GM23338 (cell line): ENCODE data around the gene RHBDL3. TPM values are rescaled to one million over a fixed set of nuclear protein-coding genes. Genes with fewer than 3 reads are reported as not detected.

ENCODE experiments used
- ATAC-seq: fragments of 200-7000 bp; cut with Tn5 transposase; 3 replicates; pipeline ENCODE4 v1.9.1; 2020
- DNase-seq: peaks from one replicate; pipeline ENCODE4 v3.0.0-alpha.2; 2015; ENCODE audit warnings: low spot score
- H2AFZ ChIP-seq: fragments of 200-600 bp; sonication (generic); 2 replicates; pipeline ENCODE4 v1.8.0; 2016; ENCODE audit warnings: antibody characterized with exemption, mild to moderate bottlenecking, moderate library complexity
- H3F3A ChIP-seq: fragments of 200-600 bp; sonication (generic); replicated peaks from 2 replicates; pipeline ENCODE4 v1.8.0; 2017; ENCODE audit warnings: antibody characterized with exemption, mixed run types, low read depth
- H3K27ac ChIP-seq: fragments of 200-600 bp; sonication (generic); 2 replicates; pipeline ENCODE4 v1.6.1; 2016; ENCODE audit warnings: low read depth
- H3K27me3 ChIP-seq: fragments of 200-600 bp; sonication (generic); 2 replicates; pipeline ENCODE4 v1.8.0; 2016; ENCODE audit warnings: mild to moderate bottlenecking, mixed run types, moderate library complexity; ENCODE audit not compliant: insufficient read depth
- H3K36me3 ChIP-seq: fragments of 200-600 bp; sonication (generic); 2 replicates; pipeline ENCODE4 v1.8.0; 2016; ENCODE audit warnings: mild to moderate bottlenecking; ENCODE audit not compliant: insufficient read depth
- H3K4me1 ChIP-seq: fragments of 200-600 bp; sonication (generic); 2 replicates; pipeline ENCODE4 v1.8.0; 2016; ENCODE audit warnings: mild to moderate bottlenecking, moderate library complexity; ENCODE audit not compliant: insufficient read depth
- H3K4me2 ChIP-seq: fragments of 200-600 bp; sonication (generic); 2 replicates; pipeline ENCODE4 v1.7.1; 2017; ENCODE audit warnings: mixed run types
- H3K4me3 ChIP-seq: fragments of 200-600 bp; sonication (generic); 2 replicates; pipeline ENCODE4 v1.6.1; 2016; ENCODE audit warnings: mixed run types
- H3K79me2 ChIP-seq: fragments of 200-600 bp; sonication (generic); replicated peaks from 2 replicates; pipeline ENCODE4 v1.8.0; 2017; ENCODE audit warnings: mild to moderate bottlenecking; ENCODE audit not compliant: insufficient read depth
- H3K9me2 ChIP-seq: fragments of 200-600 bp; sonication (generic); 2 replicates; pipeline ENCODE4 v1.8.0; 2017; ENCODE audit not compliant: insufficient read depth
- H4K20me1 ChIP-seq: fragments of 200-600 bp; sonication (generic); replicated peaks from 2 replicates; pipeline ENCODE4 v1.8.0; 2017; ENCODE audit warnings: mild to moderate bottlenecking; ENCODE audit not compliant: insufficient read depth
- H3K27ac Mint-ChIP-seq: 2 replicates; pipeline ENCODE4 v1.8.0; 2020; ENCODE audit warnings: inconsistent platforms, mild to moderate bottlenecking, moderate library complexity, mixed read lengths
- H3K27me3 Mint-ChIP-seq: 3 replicates; pipeline ENCODE4 v1.8.0; 2022; ENCODE audit warnings: low read depth, mild to moderate bottlenecking, moderate library complexity, mixed read lengths, inconsistent platforms; ENCODE audit not compliant: insufficient read depth, poor library complexity
- H3K36me3 Mint-ChIP-seq: 3 replicates; pipeline ENCODE4 v1.8.0; 2021; ENCODE audit warnings: low read depth, mild to moderate bottlenecking, inconsistent platforms, moderate library complexity, mixed read lengths
- H3K4me1 Mint-ChIP-seq: 3 replicates; pipeline ENCODE4 v1.8.0; 2020; ENCODE audit warnings: mild to moderate bottlenecking, inconsistent platforms, mixed read lengths
- H3K4me3 Mint-ChIP-seq: 3 replicates; pipeline ENCODE4 v1.8.0; 2021; ENCODE audit warnings: moderate library complexity, mild to moderate bottlenecking, inconsistent platforms, mixed read lengths
- H3K9me3 Mint-ChIP-seq: 3 replicates; pipeline ENCODE4 v1.8.0; 2020; ENCODE audit warnings: moderate library complexity, mild to moderate bottlenecking, inconsistent platforms, mixed read lengths
- CREB1 ChIP-seq: fragments of 250-450 bp; sonication (Bioruptor Pico); IDR thresholded peaks from 2 replicates; pipeline ENCODE4 v1.5.0; 2020; ENCODE audit warnings: low read depth, mild to moderate bottlenecking, moderate library complexity
- CTCF ChIP-seq, 2 experiments: fragments of 200-600 bp in 1 of 2; sonication (generic) in 1 of 2; conservative IDR thresholded peaks; 2 replicates each; pipeline versions ENCODE4 v1.5.1 to v1.6.1; 2016 to 2017; ENCODE audit warnings: antibody characterized with exemption in 2 of 2, low read depth in 2 of 2, mild to moderate bottlenecking in 2 of 2, moderate library complexity in 1 of 2
- ETS1 ChIP-seq: IDR thresholded peaks from 2 replicates; pipeline ENCODE4 v1.6.1; 2016; ENCODE audit warnings: antibody characterized with exemption
- EZH2 ChIP-seq: fragments of 200-600 bp; sonication (generic); IDR thresholded peaks from one replicate; pipeline ENCODE4 v1.8.0; 2017; ENCODE audit warnings: antibody characterized with exemption, mild to moderate bottlenecking, low read depth; ENCODE audit not compliant: unreplicated experiment
- EZH2phosphoT487 ChIP-seq: fragments of 200-600 bp; sonication (generic); IDR thresholded peaks from one replicate; pipeline ENCODE4 v1.8.1; 2018; ENCODE audit warnings: antibody characterized with exemption; ENCODE audit not compliant: unreplicated experiment
- JUNB ChIP-seq: IDR thresholded peaks from one replicate; pipeline ENCODE4 v1.6.1; 2016; ENCODE audit warnings: antibody characterized with exemption; ENCODE audit not compliant: unreplicated experiment
- NANOG ChIP-seq: IDR thresholded peaks from 2 replicates; pipeline ENCODE4 v1.6.1; 2016; ENCODE audit warnings: antibody characterized with exemption, borderline replicate concordance
- ZNF462 ChIP-seq: fragments of 250-450 bp; sonication (Bioruptor Pico); IDR thresholded peaks from 2 replicates; pipeline ENCODE4 v1.5.0; 2020; ENCODE audit warnings: mild to moderate bottlenecking, moderate library complexity
- polyA plus RNA-seq: library from polyadenylated mRNA; unstranded; fragments of >200 nt; fragmentation: Nextera tagmentation; extraction: Ambion mirVana; gene quantifications from 2 replicates; pipeline ENCODE4 v1.2.1, GENCODE V29; 2016
- total RNA-seq: library from RNA; depleted of rRNA; stranded (reverse); fragments of >200 nt; shearing (Covaris generic); gene quantifications from 2 replicates; pipeline ENCODE4 v1.2.3, GENCODE V29; 2014

RHBDL3 gene
- total and polyA plus RNA-seq, 2 experiments from 2014 or later: 2.3 to 8.1 TPM

GRCh38 chr17:32226886-32227285 is 38.7 kb upstream of the RHBDL3 start:
- Mint-ChIP-seq H3K9me3 (no peaks in the 10 kb centered on the region; the same call in 2 of the 3 replicates), H3K27me3 (peaks cover 2% of the 10 kb centered on the region), H3K27ac (no peak overlapping the region), H3K36me3 (peaks cover 3% of the 10 kb centered on the region; the same call in 1 of the 3 replicates), H3K4me3 (no peak overlapping the region; the same call in 2 of the 3 replicates), H3K4me1 (peaks cover 35% of the 10 kb centered on the region)
- H3K4me2 ChIP-seq: peak overlapping the region; percentile 62
- peaks cover 33% of the 10 kb centered on the region for H3K4me1 ChIP-seq
- DNase-seq (peak; percentile 53), ATAC-seq (peak; percentile 34)
- no peaks in the 10 kb centered on the region; the same call in 1 of the 2 replicates for H3F3A ChIP-seq
- TF ChIP-seq CREB1 (CRISPR knock-in tag) (no peak), CTCF (conservative IDR thresholded peaks at IDR 0.05; ENCODE audit: low read depth in 2 of 2) (no peak), ZNF462 (CRISPR knock-in tag) (no peak), JUNB (no peak), NANOG (no peak), EZH2 (no peak), EZH2phosphoT487 (no peak), ETS1 (no peak)
- no peaks in the 10 kb centered on the region for H4K20me1 ChIP-seq
- no peaks in the 10 kb centered on the region for H3K27me3 ChIP-seq
- no peak overlapping the region for H3K4me3 ChIP-seq
- H3K36me3 ChIP-seq: no peaks in the 10 kb centered on the region
- H3K27ac ChIP-seq: no peak overlapping the region
- H3K9me2 ChIP-seq: no peaks in the 10 kb centered on the region
- H3K79me2 ChIP-seq: no peaks in the 10 kb centered on the region
- H2AFZ ChIP-seq: no peak overlapping the region
